SH-SY5Y (cell line): ENCODE measurements around the gene STYXL1.

Experiments
- GATA2 ChIP-seq: IDR thresholded peaks from 2 replicates; pipeline ENCODE4 v1.6.1; 2011; ENCODE audit warnings: mild to moderate bottlenecking, low read depth, low read length
- GATA3 ChIP-seq: IDR thresholded peaks from 2 replicates; pipeline ENCODE4 v1.6.1; 2011; ENCODE audit warnings: low read depth, mild to moderate bottlenecking, low read length, moderate library complexity

The STYXL1 gene

DNA sequence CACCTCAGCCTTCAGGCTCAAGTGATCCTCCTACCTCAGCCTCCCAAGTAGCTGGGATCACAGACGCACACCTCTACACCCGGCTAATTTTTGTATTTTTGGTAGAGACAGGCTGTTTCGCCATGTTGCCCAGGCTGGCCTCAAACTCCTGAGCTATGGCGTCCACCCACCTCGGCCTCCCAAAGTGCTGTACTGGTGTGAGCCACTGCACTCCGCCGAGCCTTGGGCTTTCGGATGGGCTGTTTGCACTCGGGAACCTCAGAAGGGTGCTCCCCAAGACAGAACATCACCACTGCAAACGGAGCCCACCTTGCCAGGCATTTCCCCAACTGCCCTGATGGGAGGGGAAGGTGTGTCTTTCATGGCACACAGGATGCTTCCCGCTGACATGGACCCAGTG is 80.7 kb downstream of the STYXL1 start:
- no peak for TF ChIP-seq GATA2
- TF ChIP-seq GATA3: no peak

DNA sequence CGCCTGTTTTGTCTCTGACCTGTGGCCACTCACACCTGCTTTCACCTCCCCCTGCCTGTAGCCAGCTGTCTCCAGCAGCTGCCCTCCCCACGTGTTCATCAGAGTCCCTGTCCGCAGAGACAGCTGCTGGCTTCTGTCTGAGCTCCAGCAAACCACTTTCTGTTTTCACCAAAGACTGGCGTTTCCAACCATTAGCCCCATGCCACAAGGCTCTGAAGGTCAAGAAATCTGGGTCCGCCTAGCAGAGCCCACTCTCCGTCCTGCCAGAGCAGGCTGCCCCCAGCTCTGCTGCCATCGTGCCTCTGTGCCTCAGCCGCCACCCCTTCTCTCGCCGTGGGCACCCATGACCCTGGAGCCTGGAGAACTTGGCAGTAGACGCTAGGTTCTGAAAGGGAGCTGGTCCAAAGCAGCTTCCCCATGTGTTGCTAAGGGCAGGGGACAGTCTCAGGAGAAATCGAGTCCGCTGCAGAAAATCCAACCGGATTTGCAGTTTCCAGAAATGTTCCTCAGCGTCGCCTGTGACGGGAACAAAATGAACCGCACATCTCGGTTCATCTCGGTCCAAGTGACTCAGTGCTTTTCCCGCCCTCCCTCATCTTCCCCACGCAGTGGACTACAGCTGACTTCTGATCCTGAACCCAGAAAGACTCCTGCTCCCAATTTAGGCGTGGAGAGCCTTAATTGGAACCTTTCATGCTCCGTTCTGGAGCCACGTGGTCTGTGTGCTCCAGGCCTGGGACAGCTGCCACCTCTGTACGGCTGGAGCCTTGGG is 81.4 kb downstream of the STYXL1 start:
- TF ChIP-seq GATA2 (no peak), GATA3 (no peak)

DNA sequence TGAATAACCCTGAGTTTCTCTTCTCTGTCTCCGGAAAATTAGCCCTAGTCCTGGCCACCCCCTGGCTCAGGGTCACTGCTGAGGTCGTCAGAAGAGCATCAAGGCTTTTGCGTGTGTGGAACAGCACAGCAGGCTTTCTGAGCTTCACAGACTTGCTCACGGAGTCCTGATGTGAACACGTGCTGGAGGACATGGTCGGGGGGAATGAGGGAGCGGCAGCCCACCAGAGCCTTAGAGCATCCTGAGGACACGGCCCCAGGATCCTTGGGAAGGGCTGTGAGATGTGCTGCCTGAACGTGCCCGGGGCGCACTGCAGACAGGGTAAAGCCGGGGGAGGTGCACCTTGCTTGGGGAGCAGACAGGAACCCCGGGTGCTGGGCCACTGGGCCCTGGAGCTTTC is 82.2 kb downstream of the STYXL1 start:
- TF ChIP-seq GATA3: no peak

DNA sequence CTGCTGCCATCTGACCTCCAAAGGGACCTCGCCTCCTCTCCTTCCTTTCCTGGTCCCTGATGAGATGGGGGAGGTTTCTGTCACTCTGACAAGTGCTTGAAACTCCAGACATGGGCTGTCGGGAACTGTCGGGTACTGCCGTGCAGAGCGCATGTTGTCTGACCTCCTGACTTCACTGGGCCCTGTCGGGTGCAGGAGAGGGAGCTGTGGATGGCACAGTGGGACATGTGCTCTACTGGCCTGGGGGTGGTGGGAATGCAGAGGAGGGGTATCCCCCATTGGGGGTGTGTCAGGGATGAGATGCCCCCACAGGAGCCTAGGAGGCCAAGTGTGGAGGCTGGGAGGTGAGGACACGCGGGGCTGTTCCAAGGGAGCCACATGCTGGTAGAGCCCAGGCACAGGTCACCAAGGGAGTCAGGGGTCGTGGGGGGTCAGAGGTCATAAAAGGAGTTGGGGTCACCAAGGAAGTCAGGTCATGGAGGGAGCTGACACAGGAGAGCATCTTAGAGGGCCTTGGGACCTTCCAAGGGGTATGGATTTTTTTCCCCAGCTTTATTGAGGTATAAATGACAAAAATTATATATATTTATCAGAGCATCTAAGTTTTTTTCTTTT is 84.3 kb downstream of the STYXL1 start:
- TF ChIP-seq GATA2 (no peak), GATA3 (no peak)

DNA sequence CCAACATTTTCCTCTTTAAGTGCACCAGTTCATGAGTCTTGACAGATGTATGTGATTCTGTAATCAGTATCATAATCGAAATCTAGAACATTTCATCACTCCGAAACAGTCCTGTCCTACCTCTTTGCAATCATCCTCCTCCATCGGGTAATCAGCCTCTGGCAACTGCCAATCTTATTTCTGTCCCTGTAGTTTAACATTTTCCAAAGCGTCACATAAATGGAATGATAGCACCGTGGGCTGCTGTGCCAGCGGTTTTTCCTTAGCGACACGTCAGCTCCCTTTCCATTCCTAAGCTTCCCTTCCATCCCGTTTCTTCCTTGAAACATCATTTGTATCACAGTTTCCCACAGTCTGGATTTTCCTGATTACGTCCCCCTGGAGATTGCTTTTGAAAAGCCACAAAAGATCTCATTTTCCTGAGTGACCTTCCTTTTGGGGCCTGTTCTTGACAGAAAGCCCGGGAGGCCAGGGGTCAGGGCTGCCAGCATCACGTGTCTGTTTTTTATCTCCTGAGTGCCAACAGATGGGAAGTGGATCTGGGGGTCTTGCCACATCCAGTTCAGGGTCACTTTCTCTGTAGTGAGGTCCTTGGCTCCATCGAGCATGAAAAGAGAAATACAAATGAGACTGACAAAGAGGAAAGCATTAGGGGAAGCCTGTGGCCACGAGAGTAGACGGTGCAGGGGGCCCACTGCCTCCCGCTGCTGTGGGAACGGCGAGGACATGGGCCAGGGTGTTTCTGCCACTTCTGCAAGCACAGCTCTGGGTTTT is 85.0 kb downstream of the STYXL1 start:
- TF ChIP-seq GATA2 (peak; percentile 60; the same call in 1 of the 2 replicates), GATA3 (no peak)

DNA sequence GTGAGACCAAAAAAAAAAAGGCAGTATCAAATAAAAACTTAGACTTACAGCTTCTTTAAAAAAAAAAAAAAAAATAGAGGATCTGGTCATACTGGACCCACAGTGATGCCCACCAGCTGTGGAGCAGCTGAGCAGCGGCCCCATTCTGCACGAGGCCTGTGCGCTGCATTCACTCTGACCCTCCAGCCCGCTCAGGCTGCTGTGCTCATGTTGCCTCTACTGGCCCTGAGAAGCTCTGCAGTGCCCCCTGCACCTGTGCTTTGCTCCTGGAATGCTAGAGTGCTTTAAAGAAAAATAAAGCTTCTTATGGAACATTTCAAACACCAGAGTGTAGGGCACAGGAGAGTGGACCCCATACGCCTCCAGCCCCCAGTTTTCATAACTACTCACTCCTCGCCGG is 86.6 kb downstream of the STYXL1 start:
- TF ChIP-seq GATA3: no peak
- no peak for TF ChIP-seq GATA2

DNA sequence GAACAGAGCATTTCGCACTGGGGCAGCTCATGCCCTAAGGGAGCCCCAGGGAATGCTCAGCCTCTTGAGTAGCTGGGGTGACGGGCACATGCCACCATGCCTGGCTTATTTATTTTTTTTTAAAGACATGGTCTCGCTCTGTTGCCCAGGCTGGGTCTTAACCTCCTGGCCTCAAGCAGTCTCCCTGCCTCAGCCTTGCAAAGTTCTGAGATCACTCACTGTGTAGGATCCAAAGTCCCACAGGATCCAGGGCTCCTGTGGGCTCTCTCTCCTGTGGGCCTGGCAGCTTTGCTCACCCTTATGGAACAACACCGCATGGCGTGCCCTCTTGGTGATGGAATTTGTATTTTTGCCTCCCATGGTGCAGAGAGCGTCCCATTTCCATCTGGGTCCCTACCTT is 87.4 kb downstream of the STYXL1 start:
- no peak for TF ChIP-seq GATA3
- TF ChIP-seq GATA2: no peak

DNA sequence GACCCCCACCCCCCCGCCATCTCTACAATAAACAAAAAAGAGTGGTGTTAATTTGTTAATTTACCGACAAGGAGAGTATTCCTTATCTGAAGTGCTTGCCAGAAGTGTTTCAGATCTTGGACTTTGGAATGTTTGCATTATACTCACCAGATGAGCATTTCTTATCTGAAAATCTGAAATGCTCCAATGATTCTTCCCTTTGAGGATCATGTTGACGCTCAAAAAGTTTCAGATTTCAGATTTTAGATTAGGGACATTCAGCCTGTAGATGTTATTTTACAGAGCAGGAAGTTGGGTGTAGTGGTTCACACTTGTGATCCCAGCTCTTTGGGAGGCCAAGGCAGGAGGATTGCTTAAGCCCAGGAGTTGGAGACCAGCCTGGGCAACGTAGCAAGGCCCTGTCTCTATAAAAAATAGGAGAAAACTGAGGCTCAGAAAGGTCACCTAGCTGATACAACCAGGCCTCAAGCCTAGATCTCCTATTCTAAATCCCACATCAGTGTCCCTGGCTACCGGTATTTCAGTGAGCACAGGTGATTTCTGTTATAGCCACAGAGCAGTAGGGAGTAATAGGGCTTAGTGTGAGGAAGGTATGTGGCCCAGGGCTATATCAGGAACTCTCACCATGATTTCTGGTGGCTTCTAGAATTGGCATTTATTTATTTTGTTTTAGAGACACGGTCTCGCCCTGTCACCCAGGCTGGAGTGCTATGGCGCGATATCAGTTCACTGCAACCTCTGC is 88.8 kb downstream of the STYXL1 start:
- TF ChIP-seq GATA2: no peak
- no peak for TF ChIP-seq GATA3

DNA sequence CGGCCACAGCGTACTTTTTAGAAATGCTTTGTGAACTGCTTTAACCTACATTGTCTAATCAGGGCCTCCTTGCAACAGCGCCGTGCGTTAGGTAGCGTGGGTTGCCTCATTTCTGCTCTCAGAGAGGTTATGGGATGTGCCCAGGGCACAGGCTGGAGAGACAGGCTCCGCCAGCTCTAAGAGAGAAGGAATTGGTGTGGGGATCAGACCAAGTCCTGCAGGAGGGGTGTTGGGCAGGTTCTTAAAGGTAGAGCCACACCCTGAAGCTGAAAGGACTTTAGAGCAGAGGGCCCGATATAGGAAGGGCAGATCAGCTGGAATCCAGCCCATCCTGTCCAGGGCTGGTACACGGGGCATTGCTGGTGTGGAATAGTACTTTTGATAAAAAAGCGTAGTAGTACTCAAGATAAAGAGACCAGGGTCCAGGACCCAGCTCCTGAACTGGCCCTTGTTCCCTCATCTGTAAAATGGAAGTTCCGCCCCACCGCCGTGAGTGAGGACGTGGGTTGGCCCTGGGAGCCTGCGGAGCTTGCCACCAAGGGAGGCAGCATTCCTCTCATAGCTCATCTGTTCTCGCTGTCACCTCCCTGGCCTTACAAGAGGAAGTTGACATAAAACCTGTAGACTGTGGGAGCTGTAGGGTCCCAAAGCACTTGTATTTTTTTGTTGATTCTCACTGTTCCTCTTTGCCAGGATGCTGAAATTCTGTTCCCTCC is 90.6 kb downstream of the STYXL1 start:
- TF ChIP-seq GATA2 (no peak), GATA3 (no peak)

DNA sequence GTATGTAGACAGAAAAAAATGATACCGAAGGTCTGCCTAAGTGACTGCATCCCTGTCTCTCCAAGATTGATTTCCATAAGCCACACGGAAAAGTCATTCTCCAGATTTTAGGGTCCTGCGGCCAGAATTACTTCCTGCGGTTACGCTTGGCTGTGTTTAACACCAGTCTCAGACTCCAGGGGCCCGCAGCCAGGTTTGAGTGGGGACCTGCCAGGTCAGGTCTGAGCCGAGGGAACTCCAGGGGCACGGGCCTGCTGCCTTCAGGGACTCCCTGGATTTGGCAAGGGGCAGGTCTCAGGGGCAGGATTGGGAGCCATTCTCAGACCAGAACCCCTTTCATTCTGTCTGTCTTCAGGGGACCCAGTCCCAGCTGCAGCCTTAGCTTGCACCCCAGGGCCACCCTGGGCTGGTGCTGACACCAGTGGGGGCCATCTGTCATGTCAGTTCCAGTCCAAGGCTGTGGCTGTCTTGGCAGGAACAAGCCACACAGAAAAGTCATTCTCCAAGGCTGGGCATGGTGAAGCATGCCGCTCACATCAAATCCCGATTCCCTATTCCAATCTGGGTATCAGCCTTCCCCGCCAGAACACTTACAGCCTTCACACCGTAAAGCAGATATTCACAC is 92.4 kb downstream of the STYXL1 start:
- TF ChIP-seq GATA2 (no peak), GATA3 (no peak)

DNA sequence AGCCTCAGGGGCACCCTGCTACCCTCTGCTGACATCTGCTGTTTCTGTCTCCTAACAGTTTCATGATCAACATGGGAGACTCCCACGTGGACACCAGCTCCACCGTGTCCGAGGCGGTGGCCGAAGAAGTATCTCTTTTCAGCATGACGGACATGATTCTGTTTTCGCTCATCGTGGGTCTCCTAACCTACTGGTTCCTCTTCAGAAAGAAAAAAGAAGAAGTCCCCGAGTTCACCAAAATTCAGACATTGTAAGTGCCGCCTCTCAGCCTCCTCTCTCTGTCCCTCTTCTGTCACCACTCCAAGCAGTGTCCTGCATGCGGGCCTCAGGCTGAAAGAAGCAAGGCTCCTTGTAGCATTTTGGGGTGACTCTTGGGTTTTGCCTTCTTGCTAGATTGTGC is 93.9 kb downstream of the STYXL1 start:
- TF ChIP-seq GATA3 (no peak), GATA2 (no peak)

DNA sequence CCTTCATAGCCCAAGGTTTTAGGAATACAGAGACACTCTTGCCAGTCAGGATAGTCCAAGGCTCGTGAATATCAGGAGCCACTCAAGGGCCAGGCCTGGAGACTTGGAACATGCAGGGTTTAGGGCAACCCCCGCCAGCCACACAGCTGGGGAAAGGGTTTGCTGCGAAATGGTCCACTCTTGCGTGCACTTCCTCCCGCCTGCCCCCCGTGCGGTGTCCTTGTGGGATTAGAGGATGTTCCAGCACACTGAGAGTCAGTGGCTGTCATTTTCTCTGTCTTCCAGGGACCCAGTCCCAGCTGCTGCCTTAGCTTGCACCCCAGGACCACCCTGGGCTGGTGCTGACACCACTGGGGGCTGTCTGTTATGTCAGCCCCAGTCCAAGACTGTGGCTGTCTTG is 94.4 kb downstream of the STYXL1 start:
- no peak for TF ChIP-seq GATA3

DNA sequence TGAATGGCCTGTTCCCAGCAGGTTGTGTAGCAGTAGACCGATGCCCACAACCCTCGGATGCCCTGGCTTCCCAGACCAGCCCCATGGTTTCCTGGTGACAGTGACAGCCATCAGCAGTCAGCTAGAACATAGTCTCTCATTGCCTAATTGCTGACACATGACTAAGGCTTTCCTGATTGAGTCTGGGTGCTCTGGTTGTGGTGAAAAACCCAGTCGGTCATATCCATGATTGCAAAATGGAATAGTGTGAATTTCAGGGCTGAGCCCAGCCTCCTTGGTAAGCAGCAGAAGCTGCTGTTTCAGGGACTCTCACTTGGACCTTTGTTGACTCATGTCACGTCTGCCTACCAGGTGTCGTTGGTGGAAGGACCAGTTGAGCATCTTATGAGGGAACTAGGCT is 96.3 kb downstream of the STYXL1 start:
- TF ChIP-seq GATA3 (no peak), GATA2 (no peak)
